Left cardiac atrium (tissue), 4 donors: ENCODE data around the gene FLII. TPM values are rescaled to one million over a fixed set of nuclear protein-coding genes. Genes with fewer than 3 reads are reported as not detected.

Source experiments
- ATAC-seq, 2 donors: fragments of 200-7000 bp; cut with Tn5 transposase; one replicate each; pipeline ENCODE4 v1.9.1; 2020; ENCODE audit warnings: mild to moderate bottlenecking in 2 of 2, moderate library complexity in 2 of 2
- DNase-seq: peaks from one replicate; pipeline ENCODE4 v3.0.0-alpha.2; 2020
- intact Hi-C, 2 donors: fragments of 100-400 bp; cut with DNase I; formaldehyde crosslinking; loops; one replicate each; pipeline versions ENCODE4 v1.14.1 to v1.15.1; 2022 to 2023
- total RNA-seq, 2 donors: library from RNA; stranded (reverse); fragmentation: NEBNext Ultra II Directional; extraction: Animal tissue kit (Norgen Biotek cat#: 25700); gene quantifications; one replicate each; pipeline ENCODE4 v1.2.1, GENCODE V29; 2021
- donor health status: DM: no; HTN: yes; CAD: no.
- donor health status: DM: no; HTN: yes; CAD: no; lungs with severe emphysema.
- donor health status: DM: yes; HTN: yes; CAD: no.
- donor health status: Dilated cardiomyopathy.

Gene FLII
- total RNA-seq, 2 donors from 2014 or later: 204 to 211 TPM

- no peak for DNase-seq
- no peak for ATAC-seq
- intact Hi-C loops: no loop called here
Observed at GRCh38 chr17:18195246-18195645, 63.3 kb downstream of the FLII start.

Other genes starting within 250 kb of the FLII start
- 10 to 100 TPM; 21.7 to 30.5 TPM for gene ATPAF2, start 219.6 kb downstream of the FLII start, total RNA-seq
- gene GID4, start 219.3 kb downstream of the FLII start, total RNA-seq: 10 to 100 TPM; 14.6 to 15.1 TPM
- gene DRG2, start 170.8 kb downstream of the FLII start, total RNA-seq: 10 to 100 TPM; 17.8 to 22.2 TPM
- 1 to 10 TPM in 1 of 2 donors, under 1 TPM in 1; 0.71 to 1.1 TPM for gene MYO15A, start 150.0 kb downstream of the FLII start, total RNA-seq
- 100 to 1,000 TPM; 137 to 169 TPM for gene ALKBH5, start 74.9 kb downstream of the FLII start, total RNA-seq
- gene LLGL1, start 33.1 kb downstream of the FLII start, total RNA-seq: 10 to 100 TPM; 10.9 to 11.0 TPM
- gene MIEF2, start 1.9 kb upstream of the FLII start, total RNA-seq: 10 to 100 TPM; 16.2 to 16.8 TPM
- 10 to 100 TPM; 12.3 to 18.1 TPM for gene TOP3A, start 56.3 kb upstream of the FLII start, total RNA-seq
- gene SMCR8, start 56.6 kb upstream of the FLII start, total RNA-seq: 10 to 100 TPM; 11.8 to 12.0 TPM
- gene SHMT1, start 104.8 kb upstream of the FLII start, total RNA-seq: 10 to 100 TPM; 13.8 to 34.3 TPM
- not detected for gene EVPLL, start 119.0 kb upstream of the FLII start, total RNA-seq
- not detected for gene LGALS9C, start 218.1 kb upstream of the FLII start, total RNA-seq